Stimulated activated naive CD4-positive, alpha-beta T cell (primary cell): ENCODE results near the gene PEX6.
"Not testable (repeated sequence)": the region's sequence is repeated elsewhere in the genome, so short reads cannot be mapped to it uniquely, and the experiment has no call there.

Experiments used
- DNase-seq, 6 experiments: peaks; one replicate each; lab custom pipeline; 2025; lab: John Stamatoyannopoulos, UW

The PEX6 gene

GRCh38 chr6:43001843-43002242 lies 22.9 kb upstream of the PEX6 start:
- DNase-seq = no peak

DNA sequence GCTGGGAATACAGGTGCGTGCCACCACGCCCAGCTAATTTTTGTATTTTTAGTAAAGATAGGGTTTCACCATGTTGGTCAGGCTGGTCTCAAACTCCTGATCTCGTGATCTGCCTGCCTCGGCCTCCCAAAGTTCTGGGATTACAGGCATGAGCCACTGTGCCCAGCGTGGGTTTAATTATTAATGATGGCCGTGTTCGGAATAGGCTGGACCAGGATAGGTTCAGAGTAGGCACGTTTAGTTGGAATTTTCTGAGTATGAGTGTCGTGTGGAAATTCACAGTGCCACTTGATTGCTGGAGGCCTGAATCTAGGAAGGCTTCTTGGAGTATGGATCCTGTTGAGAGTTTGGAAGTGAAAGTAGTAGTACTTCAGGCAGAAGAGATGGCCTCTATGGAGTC lies 19.2 kb upstream of the PEX6 start:
- not testable (repeated sequence) for DNase-seq

DNA sequence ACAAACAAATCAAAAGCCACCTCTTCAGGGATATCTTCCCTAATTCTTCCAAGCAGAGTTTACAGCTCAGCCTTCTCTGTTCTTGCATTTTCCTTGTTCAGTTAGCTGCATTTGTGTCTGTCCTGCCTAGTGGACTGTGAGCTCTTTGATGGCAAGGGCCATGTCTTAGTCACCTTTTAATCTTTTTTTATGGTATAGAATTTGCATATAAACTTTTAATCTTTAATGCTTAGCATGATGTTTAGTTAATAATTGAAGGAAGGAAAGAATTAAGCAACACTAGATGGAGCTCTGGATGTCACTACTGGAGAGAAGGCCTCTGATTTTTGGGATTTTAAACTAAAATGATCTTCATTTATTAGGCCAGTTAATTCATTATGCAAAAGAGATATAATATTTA lies 17.5 kb upstream of the PEX6 start:
- no peak for DNase-seq

DNA sequence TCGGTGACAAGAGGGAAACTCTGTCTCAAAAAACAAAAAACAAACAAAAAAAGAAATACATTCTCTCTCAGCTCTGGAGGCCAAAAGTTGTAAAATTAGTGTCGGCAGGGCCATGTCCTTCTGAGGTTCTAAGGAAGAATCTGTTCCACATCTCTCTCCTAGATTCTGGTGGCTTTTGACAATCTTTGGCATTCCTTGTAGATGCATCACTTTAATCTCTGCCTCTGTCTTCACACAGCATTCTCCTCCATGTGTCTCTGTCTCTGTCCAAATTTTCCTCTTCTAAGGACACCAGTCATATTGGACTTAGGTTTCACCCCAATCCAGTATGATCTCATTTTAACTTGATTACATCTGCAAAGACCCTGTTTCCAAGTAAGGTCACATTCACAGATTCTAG lies 14.5 kb upstream of the PEX6 start:
- no peak for DNase-seq

DNA sequence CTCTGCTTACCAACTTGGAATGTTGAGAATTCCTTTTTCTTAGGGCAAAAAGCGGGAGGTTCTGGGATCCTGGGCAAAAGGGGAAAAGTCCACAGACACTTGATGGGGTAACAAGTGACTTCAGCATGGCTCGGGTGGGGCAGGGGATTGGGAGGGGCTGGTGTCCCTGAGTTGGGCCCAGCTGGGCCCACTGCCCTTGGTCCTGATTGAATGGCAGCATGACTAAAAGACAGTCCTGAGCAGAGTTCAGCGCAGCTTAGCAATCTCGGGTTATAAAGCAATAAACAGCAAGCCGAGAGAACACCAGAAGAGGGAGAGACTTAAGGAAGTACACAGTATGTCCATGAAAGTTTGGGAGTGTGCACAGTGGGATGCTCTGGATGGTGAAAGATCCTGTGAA lies 10.9 kb upstream of the PEX6 start:
- no peak for DNase-seq

GRCh38 chr6:42988486-42989020 lies 9.6 kb upstream of the PEX6 start:
- no peak for DNase-seq

DNA sequence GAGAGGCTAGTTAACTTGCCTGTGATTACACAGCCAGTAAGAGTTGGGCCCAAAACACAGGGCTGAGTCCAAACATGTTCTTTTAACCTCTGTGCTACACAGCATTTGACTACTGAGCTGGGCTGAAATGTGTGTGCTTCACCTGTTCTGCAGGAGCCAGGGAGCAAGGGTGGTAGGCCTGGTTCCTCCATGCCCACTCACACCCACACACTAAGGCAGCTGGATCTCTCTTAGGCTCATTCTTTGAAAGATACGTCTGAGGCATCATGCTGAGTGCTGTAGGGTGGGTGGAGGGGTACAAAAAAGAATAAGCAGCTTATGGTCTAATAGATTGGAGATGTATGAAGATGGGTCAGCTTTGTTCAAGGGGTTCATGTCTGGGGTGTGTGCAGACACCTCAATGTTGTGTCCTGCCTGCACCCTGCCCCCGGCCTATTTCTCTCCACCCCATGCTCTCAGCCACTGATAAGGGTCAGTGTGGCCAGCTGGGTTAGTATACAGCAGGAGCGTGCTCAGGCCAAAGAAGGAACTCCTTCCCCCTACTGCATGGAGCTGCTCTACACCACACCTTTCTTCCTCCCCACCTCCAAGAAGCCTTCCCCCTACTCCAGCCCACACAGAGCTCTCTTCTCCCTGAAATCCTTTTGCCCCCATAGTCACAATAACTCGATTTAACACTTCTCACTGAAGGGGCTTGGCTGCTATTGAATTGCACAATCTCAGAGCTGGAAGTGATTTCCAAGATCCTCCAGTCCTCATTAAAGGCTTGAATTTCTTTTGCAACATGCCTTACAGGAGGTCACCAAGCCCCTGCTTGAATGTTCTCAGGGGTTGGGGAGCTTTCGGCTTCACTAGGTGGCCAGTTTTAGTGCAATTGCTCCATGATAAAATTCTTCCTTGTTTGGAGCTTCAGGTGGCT lies 8.8 kb upstream of the PEX6 start:
- no peak for DNase-seq

DNA sequence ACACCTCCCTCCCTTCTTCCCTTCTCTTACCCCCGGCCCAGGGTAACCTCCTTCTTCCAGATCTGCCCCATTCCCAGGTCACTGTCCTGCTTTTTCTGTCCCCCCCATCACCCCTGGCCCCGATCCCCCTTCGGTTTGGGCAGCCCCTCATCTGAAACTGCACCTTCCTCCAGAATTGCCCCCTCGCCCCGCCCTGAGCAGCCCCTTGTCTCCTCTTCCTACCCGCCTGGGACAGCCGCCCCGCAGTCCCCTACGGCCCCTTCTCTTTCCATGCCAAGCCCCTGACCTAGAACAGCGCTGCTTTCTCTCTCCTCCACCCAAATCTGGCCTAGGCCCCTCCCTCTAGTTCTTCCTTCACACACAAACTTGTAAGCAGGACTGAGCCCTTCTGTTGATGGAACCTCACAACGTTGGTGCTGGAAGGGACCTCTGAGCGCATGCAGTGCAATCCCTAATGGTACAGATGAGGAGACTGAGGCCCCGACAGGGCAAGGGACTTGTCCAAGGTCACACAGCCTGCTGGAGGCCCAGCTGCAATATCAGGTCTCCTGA lies 6.0 kb upstream of the PEX6 start:
- DNase-seq = peak in 4 of 6 experiments; percentile 9 to 32 (median 18)

DNA sequence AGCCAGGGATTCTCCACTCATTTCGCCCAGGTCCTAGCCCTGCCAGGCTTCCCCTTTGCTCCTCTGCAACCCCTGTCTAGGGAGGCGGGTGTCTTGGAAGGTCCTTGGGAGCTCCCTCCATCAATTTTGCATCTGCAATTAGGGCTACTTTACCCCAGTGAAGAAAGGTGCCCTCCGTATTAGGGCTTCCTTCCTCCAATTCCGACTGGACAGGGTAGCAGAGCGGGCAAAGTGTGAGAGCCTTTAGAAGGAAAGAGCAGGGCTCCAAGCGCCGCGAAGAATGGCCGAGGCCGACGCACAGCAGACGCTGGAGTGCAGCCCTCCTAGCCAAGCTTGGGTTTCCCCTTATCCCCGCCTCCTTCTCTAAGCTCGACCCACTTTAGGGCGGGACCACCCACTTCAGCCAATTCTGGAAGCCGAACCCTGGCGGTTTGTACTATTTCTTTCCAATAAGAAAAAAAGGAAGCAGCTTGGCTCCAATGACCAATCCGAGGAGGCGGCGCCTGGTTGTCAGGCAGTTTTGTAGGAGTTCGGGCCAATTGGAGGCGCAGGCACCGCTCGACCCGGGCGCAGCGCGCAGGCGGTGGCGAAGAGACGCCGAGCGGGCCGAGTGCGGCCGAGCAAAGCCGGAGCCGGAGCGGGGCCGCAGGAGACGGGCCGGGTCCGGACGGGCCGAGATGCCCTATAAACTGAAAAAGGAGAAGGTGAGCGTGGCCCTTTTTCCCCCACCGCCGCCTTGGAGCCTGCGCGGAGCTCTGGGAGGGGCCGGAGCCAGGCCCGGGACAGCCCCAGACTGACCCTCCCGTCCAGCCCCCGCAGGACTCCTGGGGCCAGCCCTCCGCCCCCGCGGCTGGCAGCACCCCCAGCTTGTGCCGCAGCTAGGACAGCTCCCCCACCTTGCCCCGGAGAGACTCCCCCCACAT lies 5.3 kb upstream of the PEX6 start, which contains the start of gene PPP2R5D:
PPP2R5D (plus strand) TSS at position 570 of the 923 bp plus-strand sequence; CDS start at position 678, 108 bp downstream.
- DNase-seq = peak; percentile 89 to 98 (median 96)

GRCh38 chr6:42981836-42982235 lies 2.9 kb upstream of the PEX6 start:
- DNase-seq = no peak

DNA sequence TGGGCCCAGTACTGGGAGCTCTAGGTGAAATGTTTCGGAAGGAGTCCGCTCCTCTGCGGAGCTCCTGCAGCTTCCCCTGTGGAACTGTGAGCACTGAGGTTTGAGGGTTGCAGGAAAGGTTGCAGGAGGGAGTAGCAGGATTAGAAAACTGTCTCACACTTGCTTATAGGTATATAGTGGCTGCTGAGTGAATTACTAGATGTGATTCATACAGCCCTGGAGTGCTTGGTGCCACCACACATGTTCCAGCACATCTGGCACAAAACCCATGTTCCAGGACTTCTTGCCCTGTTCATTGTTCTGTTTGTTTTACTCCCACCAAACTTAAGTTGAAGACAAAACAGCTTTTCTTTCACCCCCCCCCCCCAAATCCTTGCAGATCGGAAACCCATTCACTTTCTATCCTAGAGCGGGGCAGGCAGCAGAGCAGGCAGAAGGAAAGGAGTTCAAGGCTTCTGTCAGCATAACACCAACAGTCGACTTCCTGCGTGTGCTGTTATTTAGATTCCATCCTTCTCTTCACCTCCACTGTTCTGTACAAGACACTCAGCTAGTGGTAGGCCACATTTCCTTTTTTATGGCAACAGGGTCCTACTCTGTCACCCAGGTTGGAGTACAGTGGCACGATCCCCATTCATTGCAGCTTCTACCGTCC lies 669 bp upstream of the PEX6 start:
- DNase-seq = peak in 2 of 6 experiments; percentile 37 to 57

DNA sequence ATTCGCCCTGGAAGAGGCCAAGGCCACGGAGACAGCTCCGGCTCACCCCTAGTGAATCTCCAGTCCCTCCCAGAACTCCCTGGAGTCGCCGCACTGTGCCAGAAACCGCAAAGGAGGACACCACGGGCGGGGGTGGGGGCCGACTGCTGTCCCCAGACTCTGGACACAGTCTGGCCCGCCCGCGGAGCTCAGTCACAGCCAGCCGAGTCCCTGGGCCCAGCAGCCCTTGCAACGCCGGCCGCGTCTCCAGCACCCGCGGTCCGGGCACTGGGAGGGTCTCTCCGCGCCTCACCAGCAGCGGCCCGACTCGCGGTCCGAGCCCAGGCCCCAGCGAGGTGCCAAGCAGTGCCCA lies 518 bp downstream of the PEX6 start:
- DNase-seq = peak in 1 of 6 experiments; percentile 13

DNA sequence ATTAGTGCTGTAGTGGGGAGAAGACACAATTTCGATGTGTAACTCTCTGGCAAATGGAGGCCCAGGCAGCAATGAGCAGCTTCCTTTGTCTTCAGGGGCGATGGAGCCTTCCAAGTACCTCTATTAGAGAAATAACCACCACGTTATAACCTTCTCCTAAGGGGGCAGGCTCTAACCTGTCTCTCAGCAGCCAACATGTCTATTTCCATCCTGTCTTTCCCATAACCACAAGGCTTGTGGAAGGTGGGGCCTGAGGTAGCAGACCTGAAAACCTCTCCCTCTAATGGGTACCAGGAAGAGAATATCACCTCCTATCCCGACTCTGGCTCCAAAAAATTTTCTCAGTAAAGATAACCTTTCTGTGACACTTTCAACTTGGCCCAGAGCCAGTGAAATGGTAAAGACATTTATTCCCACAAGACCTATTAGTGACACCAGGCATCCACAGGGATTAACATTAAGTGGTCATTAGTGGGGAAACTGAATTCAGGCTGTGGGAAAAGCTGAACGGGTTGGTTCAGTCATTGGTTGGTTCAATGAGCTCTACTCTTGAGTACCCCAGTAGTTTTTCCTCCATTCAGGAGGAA lies 4.0 kb downstream of the PEX6 start:
- no peak for DNase-seq

- DNase-seq = no peak
Measured at GRCh38 chr6:42973926-42974325, 5.1 kb downstream of the PEX6 start.

DNA sequence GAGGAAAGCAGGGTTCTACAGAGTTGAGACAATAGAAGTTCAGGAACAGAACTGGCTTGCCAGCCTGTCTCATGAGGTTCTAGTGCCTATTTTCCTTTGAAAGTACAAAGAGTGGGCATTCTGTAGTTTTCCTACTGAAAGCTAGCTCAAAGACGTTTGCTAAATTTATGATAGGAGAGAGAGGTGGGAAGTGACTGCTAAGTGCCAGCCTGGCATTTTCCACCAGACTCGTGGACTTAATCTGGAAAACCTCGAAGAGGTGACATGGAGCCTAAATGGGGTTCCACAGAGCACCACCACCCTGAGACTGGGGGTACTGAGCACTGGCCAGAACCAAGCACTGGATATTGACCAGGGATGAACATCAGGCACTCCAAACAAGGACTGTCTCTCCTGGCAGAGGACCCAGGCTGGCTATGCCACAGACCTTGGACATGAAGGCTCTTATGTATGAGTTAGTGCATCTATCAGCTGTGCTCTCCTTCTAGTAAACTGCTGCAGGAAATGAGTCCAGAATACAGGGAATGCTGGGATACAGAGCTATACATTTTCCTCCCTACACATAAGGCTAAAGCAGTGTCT lies 7.1 kb downstream of the PEX6 start:
- no peak for DNase-seq

GRCh38 chr6:42970871-42971612 lies 7.9 kb downstream of the PEX6 start:
- no peak for DNase-seq

GRCh38 chr6:42969934-42970333 lies 9.0 kb downstream of the PEX6 start:
- DNase-seq = no peak

DNA sequence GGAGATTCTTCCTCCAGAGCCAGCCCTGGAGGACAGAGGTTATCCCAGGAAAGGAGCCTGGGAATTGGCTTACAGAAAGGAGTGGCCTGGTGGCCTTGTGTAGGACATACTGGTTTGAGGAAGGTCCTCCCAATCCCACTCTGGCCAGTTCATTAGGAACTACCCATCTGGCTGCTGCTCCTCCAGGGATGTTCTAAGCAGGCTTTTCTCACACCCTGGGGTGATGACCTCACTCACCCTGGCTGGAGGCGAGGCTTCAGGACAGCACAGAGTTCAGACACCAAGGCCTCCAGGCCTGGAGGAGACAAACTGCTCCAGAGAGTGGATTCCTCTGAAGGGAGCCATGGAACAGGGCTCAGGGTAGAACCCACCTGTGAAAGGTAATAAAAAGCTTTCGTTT lies 9.6 kb downstream of the PEX6 start:
- DNase-seq = no peak

GRCh38 chr6:42968783-42969182 lies 10.2 kb downstream of the PEX6 start:
- no peak for DNase-seq

- no peak for DNase-seq
Measured at GRCh38 chr6:42968126-42968701, 10.8 kb downstream of the PEX6 start.
